Sciatic nerve (tissue), 2 donors: ENCODE results near the gene ZNF490. TPM values are rescaled to one million over a fixed set of nuclear protein-coding genes. Genes with fewer than 3 reads are reported as not detected.
A peak's percentile ranks its signal among the peaks of the same experiment; 100 is the strongest.

Source experiments
- ATAC-seq: fragments of 200-7000 bp; cut with Tn5 transposase; one replicate; pipeline ENCODE4 v1.9.1; 2020; ENCODE audit warnings: mild to moderate bottlenecking, moderate library complexity
- DNase-seq: peaks from one replicate; pipeline ENCODE4 v3.0.0-alpha.2; 2020; ENCODE audit warnings: low spot score
- intact Hi-C: fragments of 100-400 bp; cut with DNase I; formaldehyde crosslinking; loops from one replicate; pipeline ENCODE4 v1.14.2; 2022
- total RNA-seq: library from RNA; stranded (reverse); fragmentation: NEBNext Ultra II Directional; extraction: Animal tissue kit (Norgen Biotek cat#: 25700); gene quantifications from one replicate; pipeline ENCODE4 v1.2.1, GENCODE V29; 2021
- donor health status: DM: no; HTN: no; CAD: no.
- donor health status: DM: no; HTN: no; CAD: no.

The ZNF490 gene
- total RNA-seq, 1 donor from 2014 or later, result 8.6 TPM

DNA sequence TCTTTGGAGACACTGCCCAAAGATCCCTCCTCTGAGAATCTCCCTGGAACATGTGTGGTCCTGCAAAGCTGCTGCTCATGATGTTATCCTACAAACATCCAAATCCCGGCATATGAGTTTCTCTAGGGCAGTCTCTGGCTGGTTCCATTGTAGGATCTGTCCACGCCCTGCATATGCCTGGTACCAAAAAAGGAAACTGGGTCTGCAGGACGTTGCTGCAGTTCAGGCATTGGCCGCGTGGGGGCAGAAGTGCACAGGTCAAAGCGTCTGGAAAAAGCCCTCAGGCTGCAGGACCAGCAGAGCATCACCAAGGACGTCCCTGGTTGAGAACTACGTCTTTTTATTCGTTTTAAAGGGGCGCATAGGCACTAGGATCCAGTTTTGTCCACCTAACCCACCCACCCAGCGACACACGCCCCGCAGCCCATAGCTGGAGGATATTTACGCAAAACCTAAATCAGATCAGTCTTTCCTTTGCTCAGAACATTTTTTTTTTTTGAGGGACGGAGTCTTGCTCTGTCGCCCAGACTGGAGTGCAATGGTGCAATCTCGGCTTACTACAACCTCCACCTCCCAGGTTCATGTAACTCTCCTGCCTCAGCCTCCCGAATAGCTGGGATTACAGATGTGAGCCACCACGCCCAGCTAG is 46.5 kb downstream of the ZNF490 start:
- intact Hi-C loops, result no loop called here
- DNase-seq (peak; percentile 94), ATAC-seq (peak; percentile 92)

DNA sequence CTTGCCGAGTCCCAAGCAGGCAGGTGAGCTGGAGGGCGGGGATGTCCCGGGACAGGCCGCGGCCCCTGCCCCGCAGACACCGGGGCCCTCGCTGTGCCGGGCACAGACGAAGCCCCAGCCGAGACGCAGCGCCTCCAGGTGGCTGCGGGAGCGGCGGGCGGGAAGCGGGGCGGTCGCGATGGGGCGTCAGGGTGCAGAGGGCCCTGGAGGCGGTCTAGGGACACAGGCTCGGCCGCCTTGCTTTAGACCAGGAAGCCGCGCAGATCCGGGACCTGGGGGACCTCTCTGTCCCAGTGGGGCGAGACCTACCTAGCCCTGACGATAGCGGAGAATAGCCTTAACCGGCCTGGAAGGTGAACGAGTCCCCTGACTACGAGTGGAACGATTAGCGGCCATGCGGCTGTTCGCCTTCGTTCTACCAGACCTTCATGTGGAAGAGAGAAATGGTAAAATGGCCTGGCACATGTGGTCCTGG is 55.1 kb downstream of the ZNF490 start:
- intact Hi-C loops, result no loop called here
- DNase-seq (no peak), ATAC-seq (no peak)

DNA sequence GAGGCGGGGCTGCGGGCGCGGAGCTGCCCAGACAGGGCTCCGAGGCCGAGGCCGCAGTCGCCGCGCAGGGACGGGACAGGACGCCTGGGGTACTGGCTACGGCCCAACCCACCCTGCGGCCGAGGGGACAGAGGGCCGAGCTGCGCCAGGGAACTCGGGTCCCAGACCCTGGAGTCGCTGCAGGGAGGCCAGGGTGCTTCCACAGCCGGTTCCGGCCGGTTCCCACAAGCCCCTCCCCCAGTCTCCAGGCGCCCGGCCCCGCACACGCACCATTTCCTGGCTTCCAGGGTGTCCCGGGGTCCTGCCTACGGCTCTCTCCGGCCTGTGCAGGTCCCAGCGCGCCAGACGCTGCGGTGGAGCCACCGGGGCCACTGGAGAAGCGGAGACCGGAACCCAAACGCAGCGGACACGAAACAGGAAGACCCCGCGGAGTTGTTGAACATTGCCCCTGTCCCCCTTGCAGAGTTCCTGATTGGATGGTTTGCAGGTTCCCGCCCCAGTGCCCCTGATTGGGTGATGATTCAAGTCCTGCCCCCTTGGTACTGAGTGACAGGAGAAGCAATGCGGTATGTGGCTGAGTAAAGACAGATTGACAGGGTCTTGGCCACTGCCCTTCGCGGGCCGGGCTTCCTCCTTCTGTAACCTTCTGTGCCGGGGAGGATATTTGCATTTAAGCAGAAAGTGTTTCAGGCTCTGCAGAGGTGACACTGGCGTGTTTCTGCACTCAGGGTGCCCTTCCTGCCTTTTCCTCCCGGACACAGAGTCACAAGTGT is 59.4 kb downstream of the ZNF490 start, which contains the start of gene ZNF564:
Gene ZNF564, minus strand, starts transcription at position 423 of the 773 bp plus-strand sequence. Its CDS starts 150 bp downstream, at position 273.
- DNase-seq (peak; percentile 94), ATAC-seq (peak; percentile 99)
- intact Hi-C loops, result no loop called here

DNA sequence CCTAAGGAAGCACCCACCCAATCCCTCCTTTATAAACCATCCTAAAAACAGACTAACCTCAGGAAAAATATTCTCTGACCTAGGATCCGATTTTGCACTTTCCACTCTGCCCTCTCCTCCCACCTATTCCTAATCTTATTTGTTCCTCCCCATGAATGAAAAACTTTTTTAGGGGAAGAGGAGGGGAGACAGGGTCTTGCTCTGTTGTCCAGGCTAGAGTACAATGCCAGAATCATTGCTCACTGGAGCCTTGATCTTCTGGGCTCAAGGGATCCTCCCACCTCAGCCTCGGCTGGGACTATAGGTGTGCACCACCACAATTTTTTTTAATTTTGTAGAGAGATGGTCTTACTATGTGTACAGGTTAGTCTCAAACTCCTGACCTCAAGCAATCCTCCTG is 63.7 kb downstream of the ZNF490 start:
- intact Hi-C loops, result no loop called here
- ATAC-seq (no peak), DNase-seq (no peak)

DNA sequence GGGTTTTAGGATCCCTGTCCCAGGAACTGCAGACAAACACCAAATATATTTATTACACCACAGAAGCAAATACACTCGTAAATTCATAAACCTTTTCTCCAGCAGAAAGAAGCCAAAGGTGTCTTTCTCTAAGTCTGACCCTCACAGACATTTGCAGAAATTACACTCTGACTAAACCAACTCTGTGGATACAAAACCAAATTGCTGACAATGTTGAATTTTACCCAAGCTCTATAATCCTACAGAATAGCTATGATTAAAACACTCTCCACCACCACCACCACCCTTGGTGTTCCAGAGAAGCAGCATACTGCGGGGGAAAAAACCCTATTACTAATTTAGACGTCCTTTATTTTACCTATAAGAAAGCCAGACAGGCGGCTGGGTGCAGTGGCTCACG is 64.5 kb downstream of the ZNF490 start:
- no peak for DNase-seq
- intact Hi-C loops, result no loop called here
- no peak for ATAC-seq

DNA sequence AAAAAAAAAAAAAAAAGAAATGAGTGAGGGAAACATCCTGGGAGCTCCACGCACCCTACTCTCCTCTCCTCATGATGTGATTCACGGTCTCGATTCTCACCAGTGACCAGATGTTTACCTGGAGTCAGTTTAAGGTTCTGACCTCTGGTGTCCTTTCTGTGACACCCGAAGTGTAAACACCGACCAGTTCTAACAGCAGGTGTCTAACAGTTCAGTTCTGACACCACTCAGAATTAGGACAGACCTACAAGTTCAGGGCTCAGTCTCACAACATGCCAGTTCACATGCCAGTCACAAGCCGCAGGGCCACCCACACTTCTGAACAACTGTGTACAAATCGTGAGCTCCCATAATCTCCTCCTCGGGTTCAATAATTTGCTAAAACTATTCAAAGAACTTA is 65.3 kb downstream of the ZNF490 start:
- intact Hi-C loops, result no loop called here
- DNase-seq (no peak), ATAC-seq (no peak)

DNA sequence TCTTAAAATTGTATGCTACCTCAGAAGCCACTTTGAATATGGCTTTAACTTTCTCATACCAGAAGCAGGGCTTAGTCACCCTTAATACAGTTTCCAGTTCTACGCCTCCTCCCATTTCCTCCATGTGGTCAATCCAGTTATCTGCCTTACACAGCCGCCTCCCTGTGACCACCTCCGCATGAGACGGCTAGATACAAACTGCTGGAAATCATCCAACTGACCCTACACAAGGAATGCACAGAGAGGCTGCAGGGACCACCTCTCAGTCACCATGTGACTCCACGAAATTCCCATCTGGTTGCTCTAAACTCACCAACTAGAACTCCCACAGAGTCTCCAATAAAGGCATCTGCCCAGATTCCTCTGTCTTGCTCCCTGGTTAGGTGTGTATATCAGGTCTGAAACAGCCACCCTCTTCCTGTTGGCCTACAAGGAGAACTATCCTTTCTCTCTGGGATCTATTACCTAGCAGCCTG is 66.2 kb downstream of the ZNF490 start:
- no peak for ATAC-seq
- intact Hi-C loops, result no loop called here
- no peak for DNase-seq

DNA sequence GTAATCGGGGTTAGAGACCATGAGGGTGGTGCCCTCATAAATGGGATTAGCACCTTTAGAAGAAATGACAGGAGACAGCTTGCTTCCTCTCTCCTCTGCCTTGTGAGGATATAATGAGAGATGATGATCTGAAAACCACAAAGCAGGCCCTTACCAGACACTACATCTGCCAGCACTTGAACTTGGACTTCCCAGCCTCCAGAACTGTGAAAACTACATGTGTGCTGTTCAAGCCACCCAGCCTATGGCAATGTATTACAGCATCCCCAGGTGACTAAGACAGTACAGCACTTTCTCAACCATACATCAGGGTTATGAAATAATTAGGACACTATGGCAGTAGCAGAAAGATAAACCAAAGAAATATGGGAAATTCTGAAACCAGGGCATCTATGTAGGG is 66.8 kb downstream of the ZNF490 start:
- intact Hi-C loops, result no loop called here
- no peak for ATAC-seq

More for the DNA sequence above, 66.8 kb downstream of the ZNF490 start:
- DNase-seq, result no peak

Other genes with a start within 250 kb of the ZNF490 start
- gene ZNF442, start 245.1 kb downstream of the ZNF490 start, total RNA-seq, result 5.4 TPM
- 7.4 TPM for gene ZNF799, start 209.5 kb downstream of the ZNF490 start, total RNA-seq
- gene ZNF443, start 169.8 kb downstream of the ZNF490 start, total RNA-seq, result 6.8 TPM
- 5.8 TPM for gene ZNF709, start 126.0 kb downstream of the ZNF490 start, total RNA-seq
- 19.5 TPM for gene ZNF564, start 59.3 kb downstream of the ZNF490 start, total RNA-seq
- gene ZNF791, start 107 bp upstream of the ZNF490 start, total RNA-seq, result 48.2 TPM
- 76.4 TPM for gene MAN2B1, start 55.9 kb upstream of the ZNF490 start, total RNA-seq
- 12.3 TPM for gene WDR83, start 56.0 kb upstream of the ZNF490 start, total RNA-seq
- 77.1 TPM for gene DHPS, start 71.1 kb upstream of the ZNF490 start, total RNA-seq
- gene GNG14, start 77.2 kb upstream of the ZNF490 start, total RNA-seq, result not detected
- gene FBXW9, start 85.8 kb upstream of the ZNF490 start, total RNA-seq, result 3.6 TPM
- 70.6 TPM for gene TNPO2, start 113.1 kb upstream of the ZNF490 start, total RNA-seq
- 128 TPM for gene TRIR, start 123.9 kb upstream of the ZNF490 start, total RNA-seq
- gene GET3, start 126.7 kb upstream of the ZNF490 start, total RNA-seq, result 30.1 TPM
- gene BEST2, start 141.0 kb upstream of the ZNF490 start, total RNA-seq, result not detected
- 45.1 TPM for gene HOOK2, start 164.7 kb upstream of the ZNF490 start, total RNA-seq
- gene JUNB, start 180.7 kb upstream of the ZNF490 start, total RNA-seq, result 279 TPM
- 117 TPM for gene PRDX2, start 191.0 kb upstream of the ZNF490 start, total RNA-seq
- 2.4 TPM for gene THSD8, start 191.3 kb upstream of the ZNF490 start, total RNA-seq
- 5.1 TPM for gene RNASEH2A, start 195.8 kb upstream of the ZNF490 start, total RNA-seq
- gene RTBDN, start 223.8 kb upstream of the ZNF490 start, total RNA-seq, result not detected
- 0.31 TPM for gene MAST1, start 227.7 kb upstream of the ZNF490 start, total RNA-seq